NB4 (cell line): ENCODE data around the gene PTPRK.

ENCODE experiments used
- DNase-seq: peaks from one replicate; pipeline ENCODE4 v3.0.0; 2010; ENCODE audit warnings: low read depth
- H3K4me3 ChIP-seq: one replicate; pipeline ENCODE4 v1.5.1; 2011; ENCODE audit warnings: mild to moderate bottlenecking, low read depth, low read length, moderate library complexity
- MYC ChIP-seq: IDR thresholded peaks from 2 replicates; pipeline ENCODE4 v1.6.1; 2011; ENCODE audit warnings: low read depth, low read length
- POLR2A ChIP-seq: IDR thresholded peaks from 2 replicates; pipeline ENCODE4 v1.6.1; 2011; ENCODE audit warnings: mild to moderate bottlenecking; ENCODE audit not compliant: insufficient read length; ENCODE audit errors: extremely low read depth
- TF ChIP-seq, protein P1 (sequence below): IDR thresholded peaks from one replicate; pipeline ENCODE4 v1.5.1; 2012; ENCODE audit warnings: low read depth, low read length
- TF ChIP-seq, protein P2 (sequence below): IDR thresholded peaks from 2 replicates; pipeline ENCODE4 v1.6.1; 2011; ENCODE audit warnings: low read depth, low read length

PTPRK gene

DNA sequence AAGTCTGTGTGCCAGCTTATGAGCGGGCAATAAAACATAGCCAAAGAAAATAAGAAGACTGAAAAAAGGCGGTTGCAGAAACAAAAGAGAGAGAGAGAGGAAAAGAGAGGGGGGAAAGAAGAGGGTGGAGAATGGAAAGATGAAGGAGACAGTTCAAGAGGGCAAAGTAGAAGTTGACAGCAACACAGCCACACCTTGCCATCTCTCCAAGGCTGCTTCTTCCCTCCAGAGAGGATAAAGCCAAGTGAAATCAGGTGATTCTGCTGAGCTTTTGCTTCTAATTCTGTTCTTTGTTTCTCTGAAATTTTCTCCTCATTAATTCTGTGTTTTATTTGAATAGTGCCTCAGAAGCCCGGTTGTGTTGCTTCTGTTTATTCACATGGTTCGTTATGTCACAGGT is 48.5 kb downstream of the PTPRK start:
- DNase-seq: no peak
- TF ChIP-seq, protein P1, sequence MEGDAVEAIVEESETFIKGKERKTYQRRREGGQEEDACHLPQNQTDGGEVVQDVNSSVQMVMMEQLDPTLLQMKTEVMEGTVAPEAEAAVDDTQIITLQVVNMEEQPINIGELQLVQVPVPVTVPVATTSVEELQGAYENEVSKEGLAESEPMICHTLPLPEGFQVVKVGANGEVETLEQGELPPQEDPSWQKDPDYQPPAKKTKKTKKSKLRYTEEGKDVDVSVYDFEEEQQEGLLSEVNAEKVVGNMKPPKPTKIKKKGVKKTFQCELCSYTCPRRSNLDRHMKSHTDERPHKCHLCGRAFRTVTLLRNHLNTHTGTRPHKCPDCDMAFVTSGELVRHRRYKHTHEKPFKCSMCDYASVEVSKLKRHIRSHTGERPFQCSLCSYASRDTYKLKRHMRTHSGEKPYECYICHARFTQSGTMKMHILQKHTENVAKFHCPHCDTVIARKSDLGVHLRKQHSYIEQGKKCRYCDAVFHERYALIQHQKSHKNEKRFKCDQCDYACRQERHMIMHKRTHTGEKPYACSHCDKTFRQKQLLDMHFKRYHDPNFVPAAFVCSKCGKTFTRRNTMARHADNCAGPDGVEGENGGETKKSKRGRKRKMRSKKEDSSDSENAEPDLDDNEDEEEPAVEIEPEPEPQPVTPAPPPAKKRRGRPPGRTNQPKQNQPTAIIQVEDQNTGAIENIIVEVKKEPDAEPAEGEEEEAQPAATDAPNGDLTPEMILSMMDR: no peak
- TF ChIP-seq, protein P2, sequence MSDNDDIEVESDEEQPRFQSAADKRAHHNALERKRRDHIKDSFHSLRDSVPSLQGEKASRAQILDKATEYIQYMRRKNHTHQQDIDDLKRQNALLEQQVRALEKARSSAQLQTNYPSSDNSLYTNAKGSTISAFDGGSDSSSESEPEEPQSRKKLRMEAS: no peak
- TF ChIP-seq POLR2A (no peak), MYC (no peak)
- no peak overlapping the region for H3K4me3 ChIP-seq

DNA sequence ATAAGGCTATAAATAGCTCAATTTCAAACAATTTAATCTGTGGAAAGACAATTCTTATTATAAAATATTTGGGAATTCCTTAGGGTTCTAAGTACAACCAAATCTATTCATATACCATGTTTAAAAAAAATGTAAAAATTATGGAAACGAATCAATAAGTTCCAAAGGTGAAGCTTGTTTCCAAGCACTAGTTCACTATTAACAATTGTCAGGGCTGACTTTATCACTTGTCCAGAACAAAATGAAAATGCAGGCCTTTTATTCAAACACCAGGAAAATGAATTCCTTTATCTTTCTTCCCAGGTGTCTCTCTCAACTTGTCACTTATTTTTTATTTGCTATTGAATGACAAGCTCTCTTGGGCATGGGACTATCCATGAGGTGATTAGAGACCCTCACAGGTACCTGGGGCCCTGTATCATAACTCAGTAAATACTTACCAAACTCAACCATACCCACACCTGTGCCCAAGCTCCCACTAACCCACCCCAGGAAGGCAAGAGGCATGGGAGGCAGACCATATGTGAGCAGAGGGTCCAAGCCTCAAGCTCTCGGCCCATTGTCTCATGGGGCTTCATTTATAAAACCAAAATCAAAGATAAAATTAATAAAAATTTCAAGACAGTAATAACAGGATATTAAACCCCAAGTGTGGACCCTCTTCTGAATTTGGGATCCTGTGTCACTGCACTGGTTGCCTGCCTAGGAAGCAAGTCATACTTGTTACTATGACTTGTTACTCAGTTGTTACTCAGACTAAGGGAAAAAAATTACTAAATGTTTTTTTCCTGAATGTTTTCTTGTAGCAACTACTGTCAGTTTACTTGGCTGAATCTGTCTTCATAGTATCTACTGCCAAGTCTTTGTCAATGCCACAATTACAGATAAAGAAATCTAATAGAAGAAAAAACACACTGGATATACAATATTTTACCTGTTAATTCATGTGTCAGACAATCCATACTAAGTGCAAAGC is 54.7 kb downstream of the PTPRK start:
- TF ChIP-seq POLR2A: no peak
- TF ChIP-seq, protein P2: no peak
- TF ChIP-seq, protein P1: no peak
- no peak for TF ChIP-seq MYC
- H3K4me3 ChIP-seq: no peak overlapping the region

DNA sequence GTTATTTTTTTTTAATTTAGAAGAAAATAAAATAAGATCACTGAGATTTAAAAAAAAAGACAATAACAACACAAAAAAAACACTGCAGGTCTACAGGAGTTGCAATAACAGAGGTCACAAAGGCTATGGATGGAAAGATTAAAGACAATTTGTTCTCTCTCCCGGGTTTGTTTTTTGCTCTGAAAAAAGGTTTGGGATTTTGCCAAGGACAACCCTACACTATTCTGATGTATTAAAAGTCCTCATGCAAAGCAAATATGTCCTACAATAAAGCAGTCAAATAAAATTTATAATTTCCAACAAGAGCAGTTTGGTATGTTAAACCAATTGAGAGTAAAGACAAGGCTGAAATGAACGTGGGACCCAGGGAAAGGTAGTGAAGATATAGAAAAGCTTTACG is 55.6 kb downstream of the PTPRK start:
- TF ChIP-seq POLR2A: no peak
- no peak for TF ChIP-seq MYC
- TF ChIP-seq, protein P2: no peak
- TF ChIP-seq, protein P1: no peak
- no peak overlapping the region for H3K4me3 ChIP-seq
- no peak for DNase-seq

More for the DNA sequence above, 54.7 kb downstream of the PTPRK start:
- DNase-seq: no peak

DNA sequence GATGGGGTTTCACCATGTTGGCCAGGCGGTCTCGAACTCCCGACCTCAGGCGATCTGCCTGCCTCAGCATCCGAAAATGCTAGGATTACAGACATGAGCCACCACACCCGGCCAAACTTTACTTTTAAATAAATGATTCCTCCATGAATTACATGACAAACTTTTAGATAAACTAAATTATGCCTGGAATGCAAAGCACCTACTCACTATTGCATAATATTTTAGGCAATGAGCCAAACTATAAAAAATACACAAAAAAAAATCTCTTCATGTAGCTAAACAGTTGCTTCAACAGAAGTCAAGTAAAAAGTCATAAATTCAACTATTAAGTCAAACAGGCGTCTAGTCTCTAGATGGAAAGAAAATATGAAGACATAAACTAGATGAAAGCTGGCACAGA is 56.5 kb downstream of the PTPRK start:
- TF ChIP-seq POLR2A: no peak
- TF ChIP-seq, protein P1: no peak
- TF ChIP-seq, protein P2: no peak
- TF ChIP-seq MYC: no peak
- H3K4me3 ChIP-seq: no peak overlapping the region
- DNase-seq: no peak

DNA sequence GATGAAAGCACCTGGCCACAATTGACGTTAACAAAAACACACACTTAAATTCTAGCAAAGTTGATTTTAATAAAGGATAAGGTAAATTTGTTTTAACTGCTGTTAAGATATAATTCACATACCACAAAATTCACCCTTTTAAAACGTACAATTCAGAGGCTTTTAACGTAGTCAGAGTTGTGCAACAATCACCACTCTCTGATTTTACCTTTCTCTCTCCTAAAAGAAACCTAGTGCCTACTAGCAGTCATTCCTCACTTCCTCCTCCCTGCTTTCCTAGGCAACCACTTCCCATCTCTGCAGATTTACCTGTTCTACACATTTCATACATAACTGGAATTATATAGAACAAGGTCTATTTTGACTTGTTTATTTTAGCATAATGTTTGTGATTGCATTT is 58.9 kb downstream of the PTPRK start:
- H3K4me3 ChIP-seq: no peak overlapping the region
- TF ChIP-seq, protein P1: no peak
- TF ChIP-seq MYC (no peak), POLR2A (no peak)
- TF ChIP-seq, protein P2: no peak
- DNase-seq: no peak
